HG03571 (cell line): Measurements from ENCODE around the gene HCAR2.
"Not testable (repeated sequence)": the region's sequence is repeated elsewhere in the genome, so short reads cannot be mapped to it uniquely, and the experiment has no call there.

ENCODE experiments used
- ATAC-seq: cut with Tn5 transposase; IDR thresholded peaks from one replicate; pipeline ENCODE4 v1.9.1; 2021; ENCODE audit not compliant: unreplicated experiment

Gene HCAR2

DNA sequence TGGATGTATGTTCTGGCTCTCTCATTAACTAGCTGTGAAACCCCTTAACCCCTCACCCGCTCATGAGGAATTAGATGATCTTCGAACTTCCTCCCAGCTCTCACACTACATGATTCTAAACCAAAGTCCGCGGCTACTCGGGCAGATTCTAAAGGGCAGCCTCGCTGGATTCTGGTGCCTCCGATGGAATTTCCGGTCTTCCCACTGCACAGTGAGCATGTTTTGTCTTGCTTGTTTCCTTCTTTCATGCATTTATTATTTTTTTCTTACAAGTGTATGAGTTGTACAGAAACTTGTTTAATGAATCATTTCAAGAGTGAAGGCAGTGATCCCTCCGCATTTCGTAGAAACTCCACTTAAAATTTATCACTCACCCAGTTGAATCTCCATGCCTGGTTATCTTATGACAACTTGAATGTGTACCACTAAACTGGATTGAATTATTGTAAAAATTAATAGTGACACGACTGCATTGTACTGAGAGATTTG lies 17.9 kb upstream of the HCAR2 start:
- ATAC-seq, result no peak

DNA sequence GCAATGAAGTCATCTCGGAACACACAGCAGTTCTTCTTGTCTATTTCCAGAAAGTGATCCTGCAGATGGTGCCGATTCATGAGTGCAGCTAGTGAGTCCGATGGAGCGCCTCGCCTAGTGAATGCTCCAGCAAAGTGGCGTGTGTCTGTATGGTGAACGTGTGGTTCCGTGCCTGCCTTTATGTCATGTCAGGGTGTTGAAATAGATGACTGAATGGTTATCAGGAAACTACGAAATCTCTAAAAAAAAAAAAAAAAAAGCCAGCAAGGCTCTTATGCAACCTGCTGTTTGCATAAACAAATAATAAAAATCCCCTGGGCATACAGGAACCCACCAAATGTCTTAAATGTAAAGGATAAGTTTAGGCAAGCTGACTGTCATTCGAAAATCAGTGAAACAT lies 13.5 kb upstream of the HCAR2 start, which contains the start of gene HCAR3:
HCAR3 (minus strand) TSS at position 154 of the 400 bp plus-strand sequence; CDS start at position 80, 74 bp downstream.
- ATAC-seq, result not testable (repeated sequence)

- not testable (repeated sequence) for ATAC-seq
Measured at GRCh38 chr12:122715211-122715610, 12.1 kb upstream of the HCAR2 start.

DNA sequence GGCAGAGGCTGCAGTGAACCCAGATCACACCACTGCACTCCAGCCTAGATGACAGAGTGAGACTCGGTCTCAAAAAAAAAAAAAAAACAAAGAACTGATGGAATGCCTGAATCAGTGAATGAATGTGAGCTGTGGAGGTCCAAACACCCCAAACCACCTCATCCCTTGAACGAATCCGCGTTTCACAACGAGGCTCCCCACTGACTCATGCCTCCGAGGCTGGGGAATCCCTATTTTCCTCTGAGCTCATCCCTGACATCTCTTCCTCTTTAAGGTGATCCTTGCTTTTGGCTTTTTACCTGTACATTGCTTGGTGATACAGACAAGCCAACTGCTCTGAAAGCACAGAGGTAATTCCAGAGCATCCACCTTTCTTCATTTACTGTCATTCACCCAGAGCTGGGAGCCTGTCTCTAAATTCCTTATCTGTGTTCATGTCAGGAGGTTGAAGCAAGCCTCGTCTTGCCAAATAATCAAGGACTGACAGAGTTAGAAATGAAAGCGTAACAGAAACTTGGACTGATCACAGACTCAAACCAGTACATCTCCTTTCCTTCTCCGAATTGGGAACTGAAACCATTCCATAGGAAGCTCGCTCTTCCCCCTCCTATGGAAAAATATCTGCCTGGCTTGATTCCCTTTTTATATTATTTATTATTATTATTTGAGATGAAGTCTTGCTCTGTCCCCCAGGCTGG lies 10.5 kb upstream of the HCAR2 start:
- not testable (repeated sequence) for ATAC-seq

GRCh38 chr12:122711266-122711665 lies 8.1 kb upstream of the HCAR2 start:
- not testable (repeated sequence) for ATAC-seq

DNA sequence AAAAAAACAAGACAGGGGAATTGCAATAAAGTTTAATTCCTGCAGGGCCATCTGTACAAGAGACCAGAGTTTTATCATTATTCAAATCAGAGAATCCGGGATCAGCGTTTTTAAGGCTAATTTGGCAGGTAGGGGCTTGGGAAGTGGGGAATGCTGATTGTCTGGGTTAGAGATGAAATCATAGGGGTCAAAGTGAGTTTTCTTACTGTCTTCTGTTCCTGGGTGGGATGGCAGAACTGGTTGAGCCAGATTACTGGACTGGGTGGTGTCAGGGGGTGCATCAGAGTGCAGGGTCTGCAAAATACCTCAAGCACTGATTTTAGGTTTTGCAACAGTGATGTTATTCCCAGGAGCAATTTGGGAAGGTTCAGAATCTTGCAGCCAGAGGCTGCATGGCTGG lies 7.2 kb upstream of the HCAR2 start:
- ATAC-seq, result not testable (repeated sequence)

GRCh38 chr12:122709287-122709686 lies 6.1 kb upstream of the HCAR2 start:
- ATAC-seq, result not testable (repeated sequence)

- ATAC-seq, result not testable (repeated sequence)
Measured at GRCh38 chr12:122703841-122704240, 684 bp upstream of the HCAR2 start.

DNA sequence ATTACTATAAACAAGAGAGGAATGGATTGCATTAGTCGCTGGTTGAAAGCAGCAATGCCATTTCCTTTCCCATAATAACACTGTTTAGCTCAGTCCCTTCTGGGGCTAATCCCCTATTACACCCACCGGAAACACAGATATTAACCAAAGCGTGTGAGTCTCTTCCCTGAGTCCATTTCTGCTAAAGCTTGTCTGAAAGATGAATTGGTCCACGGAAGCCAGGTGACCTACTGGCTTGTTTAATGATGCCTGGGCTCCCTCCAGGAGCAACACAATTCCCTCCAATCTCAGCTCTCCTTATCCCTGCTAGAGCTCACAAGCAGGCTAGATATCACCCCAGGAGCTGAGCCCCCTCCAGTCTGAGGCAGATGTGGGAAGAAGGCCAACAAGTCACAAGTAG lies 1.7 kb downstream of the HCAR2 start:
- ATAC-seq, result not testable (repeated sequence)

GRCh38 chr12:122700038-122700710 lies 3.0 kb downstream of the HCAR2 start:
- ATAC-seq, result not testable (repeated sequence)

DNA sequence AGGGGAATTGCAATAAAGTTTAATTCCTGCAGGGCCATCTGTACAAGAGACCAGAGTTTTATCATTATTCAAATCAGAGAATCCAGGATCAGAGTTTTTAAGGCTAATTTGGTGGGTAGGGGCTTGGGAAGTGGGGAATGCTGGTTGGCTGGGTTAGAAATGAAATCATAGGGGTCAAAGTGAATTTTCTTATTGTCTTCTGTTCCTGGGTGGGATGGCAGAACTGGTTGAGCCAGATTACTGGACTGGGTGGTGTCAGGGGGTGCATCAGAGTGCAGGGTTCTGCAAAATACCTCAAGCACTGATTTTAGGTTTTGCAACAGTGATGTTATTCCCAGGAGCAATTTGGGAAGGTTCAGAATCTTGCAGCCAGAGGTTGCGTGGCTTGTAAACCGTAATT lies 6.2 kb downstream of the HCAR2 start:
- ATAC-seq, result not testable (repeated sequence)

- ATAC-seq, result no peak
Measured at GRCh38 chr12:122691566-122691965, 11.6 kb downstream of the HCAR2 start.

DNA sequence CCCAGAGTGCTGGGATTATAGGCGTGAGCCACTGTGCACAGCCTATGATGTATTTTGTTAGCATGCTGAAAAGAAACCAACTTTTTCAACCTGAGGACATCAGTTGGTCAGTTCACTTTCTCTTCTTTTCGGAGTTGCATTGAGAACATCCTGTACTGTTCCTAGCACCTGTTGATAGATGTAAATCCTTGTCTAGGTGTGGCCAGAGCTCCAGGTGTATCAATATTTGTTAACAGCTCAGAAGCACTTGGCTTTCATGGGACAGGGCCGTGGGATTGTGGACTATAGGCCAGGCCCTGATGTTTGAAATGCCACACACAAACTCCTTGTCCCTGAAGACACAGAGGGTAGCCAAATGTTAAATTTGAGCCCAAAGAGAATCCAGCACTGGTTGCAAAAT lies 14.9 kb downstream of the HCAR2 start:
- no peak for ATAC-seq

DNA sequence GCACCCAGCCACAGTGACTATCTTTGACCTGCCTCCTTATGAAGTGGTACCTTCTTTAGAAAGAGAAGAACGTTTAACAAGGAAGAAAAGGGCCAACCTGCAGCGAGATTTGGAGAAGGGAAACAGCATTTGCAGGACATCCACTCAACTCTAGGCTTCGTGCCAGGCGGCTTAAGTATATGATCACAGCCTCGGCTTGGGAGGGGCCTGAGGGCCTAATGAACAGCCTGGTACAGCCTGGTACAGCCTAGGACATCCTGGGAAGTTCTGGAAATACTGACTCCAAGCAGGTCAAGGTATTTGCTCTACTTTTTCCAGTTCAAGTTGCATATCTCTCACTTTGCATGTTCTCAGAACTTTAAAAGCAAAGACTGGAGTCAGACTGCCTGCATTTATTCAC lies 16.1 kb downstream of the HCAR2 start:
- ATAC-seq, result no peak

- ATAC-seq, result no peak
Measured at GRCh38 chr12:122686538-122686937, 16.6 kb downstream of the HCAR2 start.

DNA sequence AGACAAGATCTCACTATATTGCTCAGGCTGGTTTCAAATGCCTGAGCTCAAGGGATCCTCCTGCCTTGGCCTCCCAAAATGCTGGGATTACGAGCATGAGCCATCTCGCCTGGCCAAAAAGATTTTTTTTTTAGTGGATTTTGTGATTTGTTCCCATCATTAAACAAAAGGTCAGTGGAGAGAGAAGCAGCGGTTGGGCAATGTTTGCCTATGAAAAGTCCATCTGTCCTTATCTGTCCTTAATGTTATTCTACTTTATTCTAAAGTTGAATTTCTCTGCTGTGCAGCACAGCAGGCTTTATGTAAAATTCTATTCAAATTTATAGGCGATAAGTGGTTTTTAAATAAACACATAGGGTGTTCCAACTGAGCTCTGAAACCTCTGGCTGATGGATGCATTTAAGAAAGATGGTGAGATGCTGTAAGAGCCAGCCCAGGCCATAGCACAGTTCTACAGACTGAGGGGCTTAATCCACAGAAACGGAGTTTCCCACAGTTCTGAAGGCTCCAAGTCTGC lies 18.8 kb downstream of the HCAR2 start:
- no peak for ATAC-seq

DNA sequence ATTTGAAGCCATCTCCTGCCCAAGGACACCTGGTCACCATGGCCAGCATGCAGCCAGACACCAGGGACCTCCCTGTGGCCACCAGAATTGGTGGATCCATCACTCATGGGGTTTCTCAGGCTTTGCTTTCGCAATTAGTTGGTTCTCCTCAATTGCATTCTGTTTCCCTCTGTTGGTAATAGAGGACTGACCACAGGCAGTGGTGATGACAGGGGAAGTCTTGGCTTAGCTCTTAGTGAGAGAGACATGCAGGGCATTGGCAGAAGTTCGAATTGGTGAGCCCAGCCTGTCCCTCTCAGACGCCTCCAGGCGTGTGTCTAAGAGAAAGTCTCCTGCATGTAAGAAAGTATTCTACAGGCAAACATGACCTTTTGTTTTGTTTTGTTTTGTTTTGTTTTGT lies 21.3 kb downstream of the HCAR2 start:
- ATAC-seq, result no peak

GRCh38 chr12:122680989-122681388 lies 22.2 kb downstream of the HCAR2 start:
- ATAC-seq, result not testable (repeated sequence)

GRCh38 chr12:122676781-122677180 lies 26.4 kb downstream of the HCAR2 start:
- ATAC-seq, result not testable (repeated sequence)

DNA sequence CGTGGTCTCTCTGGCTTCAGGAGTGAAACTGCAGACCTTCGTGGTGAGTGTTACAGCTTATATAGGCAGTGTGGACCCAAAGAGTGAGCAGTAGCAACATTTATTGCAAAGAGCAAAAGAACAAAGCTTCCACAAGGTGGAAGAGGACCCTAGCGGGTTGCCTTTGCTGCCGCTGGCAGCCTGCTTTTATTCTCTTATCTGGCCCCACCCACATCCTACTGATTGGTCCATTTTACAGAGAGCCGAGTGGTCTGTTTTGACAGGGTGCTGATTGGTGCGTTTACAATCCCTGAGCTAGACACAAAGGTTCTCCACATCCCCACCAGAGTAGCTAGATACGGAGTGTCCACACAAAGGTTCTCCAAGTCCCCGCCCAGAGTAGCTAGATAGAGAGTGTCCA lies 27.1 kb downstream of the HCAR2 start:
- not testable (repeated sequence) for ATAC-seq

DNA sequence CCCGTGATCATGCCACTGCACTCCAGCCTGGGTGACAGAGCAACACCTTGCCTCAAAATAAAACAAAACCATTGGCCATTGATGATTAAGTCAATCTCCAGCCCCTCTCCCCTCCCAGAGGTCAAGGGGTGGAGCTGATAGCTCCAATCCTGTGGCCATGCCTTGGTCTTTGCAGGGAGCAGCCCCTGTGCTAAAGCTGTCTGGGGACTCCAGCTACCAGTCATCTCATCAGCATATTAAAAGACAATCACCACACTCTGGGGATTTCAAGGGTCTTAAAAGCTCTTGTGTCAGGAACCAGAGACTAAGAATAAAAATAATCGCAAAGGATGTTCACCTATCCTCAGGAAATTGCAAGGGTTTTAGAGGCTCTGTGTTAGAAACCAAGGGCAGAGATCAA lies 30.6 kb downstream of the HCAR2 start:
- no peak for ATAC-seq
